ENCODE results near the gene DNAJC16. TPM values are rescaled to one million over a fixed set of nuclear protein-coding genes. Genes with fewer than 3 reads are reported as not detected.
A peak's percentile ranks its signal among the peaks of the same experiment; 100 is the strongest.

Gene DNAJC16
- total RNA-seq, 1 donor from 2014 or later: 23.6 TPM

DNA sequence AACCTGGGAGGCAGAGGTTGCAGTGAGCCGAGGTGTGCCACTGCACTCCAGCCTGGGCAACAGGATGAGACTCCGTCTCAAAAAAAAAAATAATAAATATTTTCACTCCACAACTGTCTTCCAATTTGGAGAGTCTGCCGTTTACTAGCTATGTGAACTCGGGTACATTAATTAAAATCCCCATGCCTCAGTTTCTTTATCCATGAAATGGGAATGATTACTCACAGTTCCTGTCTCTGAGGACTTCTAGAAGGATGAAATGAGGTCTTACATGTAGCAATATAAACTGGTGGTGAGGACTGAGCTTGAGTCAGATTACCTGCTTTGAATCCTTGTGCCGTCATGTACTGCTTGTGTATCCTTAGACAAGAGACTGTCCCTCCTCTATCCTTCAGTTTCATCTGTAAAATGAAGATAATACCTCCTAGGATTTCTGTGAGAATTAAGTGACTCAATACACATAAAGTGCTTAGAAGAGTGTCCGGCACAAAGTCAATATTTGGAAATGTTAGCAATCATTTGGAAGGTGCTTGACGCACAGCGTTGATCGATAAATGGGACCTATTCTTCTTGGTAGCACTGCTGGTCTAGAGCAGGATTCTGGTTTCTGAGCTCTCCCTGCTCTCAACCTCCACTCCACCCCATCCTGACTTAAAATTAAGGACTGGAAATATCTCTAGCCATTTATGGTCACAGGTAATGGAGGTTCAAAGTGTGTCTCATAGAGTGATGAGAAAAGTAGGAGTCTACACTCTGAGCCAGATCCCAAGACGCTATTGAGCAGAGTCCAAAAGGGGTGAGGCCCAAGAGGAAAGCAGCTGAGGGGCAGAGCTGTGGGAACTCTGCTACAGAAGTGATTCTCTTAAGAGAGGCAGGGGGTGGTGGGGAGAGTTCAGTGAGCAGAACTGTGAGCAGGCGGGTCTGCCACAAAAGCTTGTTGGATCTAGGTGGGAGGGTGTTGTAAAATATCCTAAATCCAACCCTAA is 79.0 kb downstream of the DNAJC16 start:
- H3K4me1 Mint-ChIP-seq: peaks cover 14% of the 10 kb centered on the region
- peaks cover 2% of the 10 kb centered on the region for H3K9me3 Mint-ChIP-seq
- TF ChIP-seq, protein P1, sequence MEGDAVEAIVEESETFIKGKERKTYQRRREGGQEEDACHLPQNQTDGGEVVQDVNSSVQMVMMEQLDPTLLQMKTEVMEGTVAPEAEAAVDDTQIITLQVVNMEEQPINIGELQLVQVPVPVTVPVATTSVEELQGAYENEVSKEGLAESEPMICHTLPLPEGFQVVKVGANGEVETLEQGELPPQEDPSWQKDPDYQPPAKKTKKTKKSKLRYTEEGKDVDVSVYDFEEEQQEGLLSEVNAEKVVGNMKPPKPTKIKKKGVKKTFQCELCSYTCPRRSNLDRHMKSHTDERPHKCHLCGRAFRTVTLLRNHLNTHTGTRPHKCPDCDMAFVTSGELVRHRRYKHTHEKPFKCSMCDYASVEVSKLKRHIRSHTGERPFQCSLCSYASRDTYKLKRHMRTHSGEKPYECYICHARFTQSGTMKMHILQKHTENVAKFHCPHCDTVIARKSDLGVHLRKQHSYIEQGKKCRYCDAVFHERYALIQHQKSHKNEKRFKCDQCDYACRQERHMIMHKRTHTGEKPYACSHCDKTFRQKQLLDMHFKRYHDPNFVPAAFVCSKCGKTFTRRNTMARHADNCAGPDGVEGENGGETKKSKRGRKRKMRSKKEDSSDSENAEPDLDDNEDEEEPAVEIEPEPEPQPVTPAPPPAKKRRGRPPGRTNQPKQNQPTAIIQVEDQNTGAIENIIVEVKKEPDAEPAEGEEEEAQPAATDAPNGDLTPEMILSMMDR (conservative IDR thresholded peaks at IDR 0.05): no peak
- peaks cover 12% of the 10 kb centered on the region for H3K27me3 Mint-ChIP-seq (ENCODE audit: low read depth)
- H3K36me3 Mint-ChIP-seq (ENCODE audit: low read depth): no peaks in the 10 kb centered on the region
- H3K27ac Mint-ChIP-seq (ENCODE audit: unreplicated experiment): no peak overlapping the region
- no peak overlapping the region for H3K4me3 Mint-ChIP-seq
- no peak for DNase-seq (ENCODE audit: low read depth, low spot score)

DNA sequence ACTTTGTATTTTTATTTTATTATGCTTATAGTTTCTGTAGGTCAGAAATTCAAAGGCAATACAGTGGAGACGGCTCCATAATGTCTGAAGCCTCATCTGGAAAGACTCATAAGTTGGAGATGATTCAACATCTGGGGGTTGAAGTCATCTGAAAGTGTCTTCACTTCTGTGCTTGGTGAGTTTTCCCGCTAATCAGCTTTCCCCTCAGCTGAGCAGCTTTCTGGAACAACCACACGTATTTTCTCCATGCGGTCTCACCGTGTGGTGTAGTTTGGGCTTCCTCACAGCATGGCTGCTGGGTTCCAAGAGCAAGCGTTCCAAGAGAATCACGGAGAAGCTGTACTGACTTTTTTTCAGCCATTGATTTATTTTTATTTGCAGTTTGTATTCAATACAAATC is 83.0 kb downstream of the DNAJC16 start:
- H3K36me3 Mint-ChIP-seq (ENCODE audit: low read depth): no peaks in the 10 kb centered on the region
- no peaks in the 10 kb centered on the region for H3K9me3 Mint-ChIP-seq
- H3K4me1 Mint-ChIP-seq: no peaks in the 10 kb centered on the region
- no peak for DNase-seq (ENCODE audit: low read depth, low spot score)
- peaks cover 11% of the 10 kb centered on the region for H3K27me3 Mint-ChIP-seq (ENCODE audit: low read depth)
- no peak overlapping the region for H3K27ac Mint-ChIP-seq (ENCODE audit: unreplicated experiment)
- TF ChIP-seq, protein P1 (conservative IDR thresholded peaks at IDR 0.05): no peak
- H3K4me3 Mint-ChIP-seq: no peak overlapping the region

DNA sequence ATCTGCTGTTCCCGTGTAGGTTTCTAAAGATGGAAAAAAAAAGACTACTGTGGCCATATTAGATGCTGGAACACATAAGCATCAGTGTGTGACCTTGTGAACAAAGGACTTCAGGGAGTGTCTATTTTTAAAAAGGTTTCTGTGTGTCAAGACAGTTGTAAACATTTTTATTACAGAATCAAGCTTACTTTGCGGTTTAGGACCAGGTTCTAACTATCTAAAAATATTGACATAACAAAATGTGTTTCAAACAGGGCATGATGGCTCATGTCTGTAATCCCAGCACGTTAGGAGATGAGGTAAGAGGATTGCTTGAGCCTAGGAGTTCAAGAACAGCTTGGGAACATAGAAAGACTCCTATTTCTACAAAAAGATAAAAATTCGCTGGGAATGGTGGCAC is 83.5 kb downstream of the DNAJC16 start:
- TF ChIP-seq, protein P1 (conservative IDR thresholded peaks at IDR 0.05): no peak
- no peaks in the 10 kb centered on the region for H3K36me3 Mint-ChIP-seq (ENCODE audit: low read depth)
- no peaks in the 10 kb centered on the region for H3K4me1 Mint-ChIP-seq
- peaks cover 11% of the 10 kb centered on the region for H3K27me3 Mint-ChIP-seq (ENCODE audit: low read depth)
- no peaks in the 10 kb centered on the region for H3K9me3 Mint-ChIP-seq
- no peak for DNase-seq (ENCODE audit: low read depth, low spot score)
- H3K27ac Mint-ChIP-seq (ENCODE audit: unreplicated experiment): no peak overlapping the region
- no peak overlapping the region for H3K4me3 Mint-ChIP-seq

DNA sequence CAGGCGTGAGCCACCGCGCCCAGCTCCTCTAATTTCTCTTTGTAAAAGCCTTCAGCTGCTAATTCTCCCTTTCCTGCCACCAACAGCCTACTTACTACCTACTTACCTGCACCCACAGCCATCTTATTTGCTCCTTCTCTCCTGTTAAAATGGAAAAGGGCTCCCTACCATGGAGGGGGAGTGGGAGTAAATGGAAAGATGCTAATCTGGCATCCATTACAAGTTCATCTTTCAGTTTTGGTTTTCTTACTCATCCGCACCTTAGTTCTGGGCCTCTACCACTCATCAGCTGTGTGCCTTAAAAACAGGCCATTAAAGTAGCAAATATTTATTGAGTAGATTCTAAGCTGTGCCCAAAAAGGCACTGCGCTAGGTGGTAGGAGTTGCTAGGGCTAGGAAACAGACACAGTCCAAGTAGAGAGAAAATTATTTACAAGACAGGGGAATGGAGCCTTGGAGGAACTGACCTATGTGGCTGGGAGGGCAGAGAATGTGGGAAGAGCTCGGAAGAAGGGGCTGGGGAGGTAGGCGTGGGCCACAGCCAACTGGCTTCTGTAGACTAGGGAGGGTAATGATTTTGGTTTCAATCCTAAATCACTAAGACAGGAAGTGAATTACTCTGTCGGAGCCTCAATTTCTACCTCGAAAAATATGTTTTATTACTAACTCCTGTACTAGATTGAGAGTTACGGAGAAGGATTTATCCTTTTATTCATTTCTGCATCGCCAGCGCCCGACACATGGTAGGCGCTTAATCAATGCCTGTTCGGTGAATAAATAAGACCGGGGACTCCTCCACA is 89.9 kb downstream of the DNAJC16 start:
- DNase-seq (ENCODE audit: low read depth, low spot score): no peak
- no peaks in the 10 kb centered on the region for H3K9me3 Mint-ChIP-seq
- H3K4me1 Mint-ChIP-seq: peaks cover 27% of the 10 kb centered on the region
- H3K4me3 Mint-ChIP-seq: peak overlapping the region; percentile 94
- peak overlapping the region; percentile 13 for H3K27ac Mint-ChIP-seq (ENCODE audit: unreplicated experiment)
- H3K36me3 Mint-ChIP-seq (ENCODE audit: low read depth): no peaks in the 10 kb centered on the region
- H3K27me3 Mint-ChIP-seq (ENCODE audit: low read depth): no peaks in the 10 kb centered on the region
- TF ChIP-seq, protein P1 (conservative IDR thresholded peaks at IDR 0.05): no peak

DNA sequence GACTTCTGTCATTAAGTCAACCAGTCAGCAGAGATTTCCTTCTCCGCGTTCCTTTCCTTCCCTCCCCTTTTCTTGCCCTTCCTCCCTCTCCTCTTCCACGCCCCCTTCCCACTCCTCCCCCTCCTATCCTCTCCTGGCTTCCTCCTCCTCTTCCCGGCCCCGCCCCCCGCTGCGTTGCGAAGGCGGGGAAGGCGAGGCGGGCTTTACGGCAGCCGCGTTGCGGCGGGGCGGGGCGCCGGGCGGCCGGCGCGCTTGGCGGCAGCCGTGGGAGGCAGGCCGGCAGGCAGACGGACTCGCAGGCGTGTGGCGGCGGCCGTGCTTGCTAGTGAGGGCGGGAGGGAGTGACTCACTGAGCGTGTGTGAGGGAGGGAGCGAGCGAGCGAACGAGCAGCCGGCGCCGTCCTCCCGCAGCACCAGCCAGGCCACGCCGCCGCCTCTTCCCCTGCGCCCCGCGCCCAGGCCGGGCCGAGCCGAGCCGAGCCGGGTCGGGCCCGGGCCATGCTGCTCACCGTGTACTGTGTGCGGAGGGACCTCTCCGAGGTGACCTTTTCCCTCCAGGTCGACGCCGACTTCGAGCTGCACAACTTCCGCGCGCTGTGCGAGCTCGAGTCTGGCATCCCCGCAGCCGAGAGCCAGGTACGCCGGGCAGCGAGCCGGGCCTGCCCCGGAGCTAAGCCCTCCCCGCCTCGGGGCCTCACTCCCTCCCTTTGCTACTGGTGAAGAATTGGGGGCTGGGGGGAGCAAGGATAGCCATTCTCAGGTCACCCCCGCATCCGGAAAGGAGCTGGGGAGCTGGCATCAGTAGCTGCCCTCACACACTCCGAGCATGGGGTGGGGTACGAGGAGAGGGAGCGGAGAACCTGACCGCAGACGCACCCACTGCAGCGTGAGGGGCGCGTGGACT is 90.8 kb downstream of the DNAJC16 start, which contains the start of gene DDI2:
DDI2 (plus strand) TSS at position 286 of the 904 bp plus-strand sequence; CDS start at position 499, 213 bp downstream.
- no peaks in the 10 kb centered on the region for H3K36me3 Mint-ChIP-seq (ENCODE audit: low read depth)
- H3K4me3 Mint-ChIP-seq: peak within 1 kb of the TSS; percentile 94
- DNase-seq (ENCODE audit: low read depth, low spot score): peak; percentile 94
- no peaks in the 10 kb centered on the region for H3K9me3 Mint-ChIP-seq
- TF ChIP-seq, protein P1 (conservative IDR thresholded peaks at IDR 0.05): no peak
- peaks cover 29% of the 10 kb centered on the region for H3K4me1 Mint-ChIP-seq
- H3K27ac Mint-ChIP-seq (ENCODE audit: unreplicated experiment): peak within 1 kb of the TSS; percentile 30
- H3K27me3 Mint-ChIP-seq (ENCODE audit: low read depth): no peaks in the 10 kb centered on the region

Data from neural crest cell (in vitro differentiated cells).